WTC11 (cell line): ENCODE results near the gene TTC28. TPM values are rescaled to one million over a fixed set of nuclear protein-coding genes. Genes with fewer than 3 reads are reported as not detected.
"Not testable (repeated sequence)": the region's sequence is repeated elsewhere in the genome, so short reads cannot be mapped to it uniquely, and the experiment has no call there.

Experiments used
- ATAC-seq: fragments of 200-7000 bp; cut with Tn5 transposase; 2 replicates; pipeline ENCODE4 v1.10.0; 2021; ENCODE audit warnings: mild to moderate bottlenecking, moderate library complexity
- Bru-seq: library from RNA; stranded (reverse); fragments of 400-500 nt; gene quantifications from one replicate; lab custom pipeline; 2021; lab: Mats Ljungman, UMichigan
- CTCF ChIA-PET: fragments of 300-600 bp; sonication (Branson Sonifier 250); formaldehyde crosslinking; loops from one replicate; lab custom pipeline; 2021; ENCODE audit warnings: antibody characterized with exemption; lab: Charles Lee
- POLR2A ChIA-PET: fragments of 350-600 bp; sonication (Branson Sonifier 250); formaldehyde crosslinking; loops from one replicate; lab custom pipeline; 2021; ENCODE audit warnings: antibody characterized with exemption; lab: Charles Lee
- DNase-seq: peaks from one replicate; pipeline ENCODE4 v3.0.0; 2021; ENCODE audit warnings: low spot score
- H3K27ac Mint-ChIP-seq: 2 replicates; pipeline ENCODE4 v1.8.0; 2021; ENCODE audit warnings: mixed read lengths
- H3K27me3 Mint-ChIP-seq: 2 replicates; pipeline ENCODE4 v1.8.0; 2021; ENCODE audit warnings: low read depth, mild to moderate bottlenecking, moderate library complexity, mixed read lengths
- H3K36me3 Mint-ChIP-seq: 2 replicates; pipeline ENCODE4 v1.8.0; 2021; ENCODE audit warnings: mixed read lengths
- H3K4me1 Mint-ChIP-seq: 2 replicates; pipeline ENCODE4 v1.8.0; 2022; ENCODE audit warnings: mixed read lengths
- H3K4me3 Mint-ChIP-seq: 2 replicates; pipeline ENCODE4 v1.8.0; 2021; ENCODE audit warnings: mild to moderate bottlenecking, moderate library complexity, mixed read lengths
- H3K9me3 Mint-ChIP-seq: 2 replicates; pipeline ENCODE4 v1.8.0; 2021; ENCODE audit warnings: mixed read lengths
- ATF1 ChIP-seq: sonication (generic); formaldehyde crosslinking; IDR thresholded peaks from 2 replicates; pipeline ENCODE4 v1.8.1; 2023; ENCODE audit warnings: mild to moderate bottlenecking, moderate library complexity, missing genetic modification reagents
- CREM ChIP-seq: sonication (generic); formaldehyde crosslinking; IDR thresholded peaks from 2 replicates; pipeline ENCODE4 v1.8.1; 2022; ENCODE audit warnings: mild to moderate bottlenecking, missing genetic modification reagents, moderate library complexity
- E2F5 ChIP-seq: sonication (generic); formaldehyde crosslinking; IDR thresholded peaks from 2 replicates; pipeline ENCODE4 v1.8.1; 2022; ENCODE audit warnings: mild to moderate bottlenecking, moderate library complexity, missing genetic modification reagents
- ETV6 ChIP-seq: sonication (generic); formaldehyde crosslinking; IDR thresholded peaks from 2 replicates; pipeline ENCODE4 v1.8.1; 2022; ENCODE audit warnings: mild to moderate bottlenecking, missing genetic modification reagents
- FOXK1 ChIP-seq: sonication (generic); formaldehyde crosslinking; IDR thresholded peaks from 2 replicates; pipeline ENCODE4 v1.8.0; 2022; ENCODE audit warnings: mild to moderate bottlenecking, moderate library complexity, missing genetic modification reagents
- FOXP1 ChIP-seq: sonication (generic); formaldehyde crosslinking; IDR thresholded peaks from 2 replicates; pipeline ENCODE4 v1.8.0; 2022; ENCODE audit warnings: missing genetic modification reagents, mild to moderate bottlenecking, moderate library complexity, borderline replicate concordance
- HMGXB4 ChIP-seq: sonication (generic); formaldehyde crosslinking; IDR thresholded peaks from 2 replicates; pipeline ENCODE4 v1.8.1; 2023; ENCODE audit warnings: mild to moderate bottlenecking, moderate library complexity, missing genetic modification reagents
- JUN ChIP-seq: sonication (generic); formaldehyde crosslinking; IDR thresholded peaks from 2 replicates; pipeline ENCODE4 v1.8.0; 2023; ENCODE audit warnings: mild to moderate bottlenecking, missing genetic modification reagents
- MAX ChIP-seq: sonication (generic); formaldehyde crosslinking; IDR thresholded peaks from 2 replicates; pipeline ENCODE4 v1.8.0; 2022; ENCODE audit warnings: mild to moderate bottlenecking, missing genetic modification reagents
- MYBL2 ChIP-seq: sonication (generic); formaldehyde crosslinking; IDR thresholded peaks from 2 replicates; pipeline ENCODE4 v1.8.1; 2023; ENCODE audit warnings: mild to moderate bottlenecking, moderate library complexity, missing genetic modification reagents
- NR3C1 ChIP-seq: sonication (generic); formaldehyde crosslinking; conservative IDR thresholded peaks from 2 replicates; pipeline ENCODE4 v1.8.1; 2023; ENCODE audit warnings: low read depth, mild to moderate bottlenecking, missing genetic modification reagents
- SP1 ChIP-seq: sonication (generic); formaldehyde crosslinking; conservative IDR thresholded peaks from 2 replicates; pipeline ENCODE4 v1.8.1; 2022; ENCODE audit warnings: missing genetic modification reagents
- TEAD1 ChIP-seq: sonication (generic); formaldehyde crosslinking; IDR thresholded peaks from 2 replicates; pipeline ENCODE4 v1.8.0; 2022; ENCODE audit warnings: mild to moderate bottlenecking, missing genetic modification reagents
- USF1 ChIP-seq: sonication (generic); formaldehyde crosslinking; IDR thresholded peaks from 2 replicates; pipeline ENCODE4 v1.8.0; 2022; ENCODE audit warnings: mild to moderate bottlenecking, missing genetic modification reagents
- ZBTB21 ChIP-seq: sonication (generic); formaldehyde crosslinking; IDR thresholded peaks from 2 replicates; pipeline ENCODE4 v1.8.1; 2023; ENCODE audit warnings: mild to moderate bottlenecking, missing genetic modification reagents, borderline replicate concordance
- ZNF138 ChIP-seq: sonication (generic); formaldehyde crosslinking; conservative IDR thresholded peaks from 2 replicates; pipeline ENCODE4 v1.8.1; 2022; ENCODE audit warnings: mild to moderate bottlenecking, moderate library complexity, missing genetic modification reagents
- ZNF416 ChIP-seq: fragments of 250-450 bp; sonication (Bioruptor Pico); IDR thresholded peaks from 2 replicates; pipeline ENCODE4 v1.9.0; 2021; ENCODE audit warnings: mild to moderate bottlenecking, inconsistent platforms
- long read RNA-seq, 3 experiments: library from RNA in 1 of 3; library from capped mRNA in 1 of 3; library from polyadenylated mRNA in 1 of 3; unstranded in 2 of 3; stranded (forward) in 1 of 3; transcript quantifications; one replicate each; pipeline ENCODE4 v2.0.0, GENCODE V29; 2021
- total RNA-seq: library from RNA; stranded (reverse); gene quantifications from 3 replicates; pipeline ENCODE4 v1.2.3, GENCODE V29; 2021
- TF ChIP-seq, protein P1 (sequence below): sonication (generic); formaldehyde crosslinking; IDR thresholded peaks from 2 replicates; pipeline ENCODE4 v1.8.0; 2023; ENCODE audit warnings: mild to moderate bottlenecking, missing genetic modification reagents
- TF ChIP-seq, protein P2 (sequence below): sonication (generic); formaldehyde crosslinking; IDR thresholded peaks from 2 replicates; pipeline ENCODE4 v1.8.1; 2023; ENCODE audit warnings: mild to moderate bottlenecking, missing genetic modification reagents
- TF ChIP-seq, protein P3 (sequence below): sonication (generic); formaldehyde crosslinking; IDR thresholded peaks from 2 replicates; pipeline ENCODE4 v1.8.0; 2022; ENCODE audit warnings: mild to moderate bottlenecking, missing genetic modification reagents
- TF ChIP-seq, protein P4 (sequence below): sonication (generic); formaldehyde crosslinking; IDR thresholded peaks from 2 replicates; pipeline ENCODE4 v1.8.1; 2023; ENCODE audit warnings: mild to moderate bottlenecking, missing genetic modification reagents, moderate library complexity
- TF ChIP-seq, protein P5 (sequence below): sonication (generic); formaldehyde crosslinking; IDR thresholded peaks from 2 replicates; pipeline ENCODE4 v1.8.0; 2022; ENCODE audit warnings: mild to moderate bottlenecking, missing genetic modification reagents

The TTC28 gene
- total RNA-seq = 12.1 to 13.5 TPM (median 13.0 TPM) in 3 replicates
- Bru-seq, nascent RNA = percentile 53 among the genes with signal in this experiment
- long read RNA-seq, experiment 1, full-length matches to known transcripts = 3 of 36 reads
- long read RNA-seq, experiment 1, partial matches to known transcripts = 14 of 36 reads
- long read RNA-seq, experiment 1, other reads (novel, unspliced or antisense) = 19 of 36 reads
- long read RNA-seq, experiment 2, partial matches to known transcripts = 2 of 10 reads
- long read RNA-seq, experiment 2, other reads (novel, unspliced or antisense) = 8 of 10 reads
- long read RNA-seq, experiment 3 = 0 reads

- DNase-seq = peak; percentile 72
- H3K4me1 Mint-ChIP-seq, POLR2A ChIA-PET, H3K36me3 Mint-ChIP-seq, H3K9me3 Mint-ChIP-seq, ATAC-seq: not testable (repeated sequence)
- peak within 1 kb of the TSS; percentile 89 for H3K4me3 Mint-ChIP-seq
- CTCF ChIA-PET = interaction anchor here (0.6 to 1.2 kb wide), 3 partner anchors 75 to 176 kb away, joined by 3 to 4 read pairs (median 3); no protein-coding TSS in a partner anchor
- peak within 1 kb of the TSS; percentile 76; the same call in 1 of the 2 replicates for H3K27ac Mint-ChIP-seq
- H3K27me3 Mint-ChIP-seq = peaks cover 27% of the 10 kb centered on the region
- TF ChIP-seq, protein P1, sequence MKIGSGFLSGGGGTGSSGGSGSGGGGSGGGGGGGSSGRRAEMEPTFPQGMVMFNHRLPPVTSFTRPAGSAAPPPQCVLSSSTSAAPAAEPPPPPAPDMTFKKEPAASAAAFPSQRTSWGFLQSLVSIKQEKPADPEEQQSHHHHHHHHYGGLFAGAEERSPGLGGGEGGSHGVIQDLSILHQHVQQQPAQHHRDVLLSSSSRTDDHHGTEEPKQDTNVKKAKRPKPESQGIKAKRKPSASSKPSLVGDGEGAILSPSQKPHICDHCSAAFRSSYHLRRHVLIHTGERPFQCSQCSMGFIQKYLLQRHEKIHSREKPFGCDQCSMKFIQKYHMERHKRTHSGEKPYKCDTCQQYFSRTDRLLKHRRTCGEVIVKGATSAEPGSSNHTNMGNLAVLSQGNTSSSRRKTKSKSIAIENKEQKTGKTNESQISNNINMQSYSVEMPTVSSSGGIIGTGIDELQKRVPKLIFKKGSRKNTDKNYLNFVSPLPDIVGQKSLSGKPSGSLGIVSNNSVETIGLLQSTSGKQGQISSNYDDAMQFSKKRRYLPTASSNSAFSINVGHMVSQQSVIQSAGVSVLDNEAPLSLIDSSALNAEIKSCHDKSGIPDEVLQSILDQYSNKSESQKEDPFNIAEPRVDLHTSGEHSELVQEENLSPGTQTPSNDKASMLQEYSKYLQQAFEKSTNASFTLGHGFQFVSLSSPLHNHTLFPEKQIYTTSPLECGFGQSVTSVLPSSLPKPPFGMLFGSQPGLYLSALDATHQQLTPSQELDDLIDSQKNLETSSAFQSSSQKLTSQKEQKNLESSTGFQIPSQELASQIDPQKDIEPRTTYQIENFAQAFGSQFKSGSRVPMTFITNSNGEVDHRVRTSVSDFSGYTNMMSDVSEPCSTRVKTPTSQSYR (CRISPR knock-in tag) = 0 out of 2 replicates have a peak, but pooled peaks have one; percentile 52
- TF ChIP-seq ZBTB21 (peak; percentile 29; the same call in 1 of the 2 replicates), ZNF138 (CRISPR knock-in tag) (peak; percentile 70; the same call in 1 of the 2 replicates), ZNF416 (CRISPR knock-in tag) (0 out of 2 replicates have a peak, but pooled peaks have one; percentile 2), NR3C1 (CRISPR knock-in tag) (0 out of 2 replicates have a peak, but pooled peaks have one; percentile 68), ETV6 (CRISPR knock-in tag) (peak; percentile 68; the same call in 1 of the 2 replicates), E2F5 (peak; percentile 60), USF1 (CRISPR knock-in tag) (peak; percentile 46; the same call in 1 of the 2 replicates), CREM (CRISPR knock-in tag) (peak; percentile 53; the same call in 1 of the 2 replicates), JUN (peak; percentile 55; the same call in 1 of the 2 replicates), TEAD1 (0 out of 2 replicates have a peak, but pooled peaks have one; percentile 30), SP1 (CRISPR knock-in tag) (peak; percentile 44), MAX (CRISPR knock-in tag) (peak; percentile 96), HMGXB4 (CRISPR knock-in tag) (peak; percentile 72; the same call in 1 of the 2 replicates), FOXP1 (CRISPR knock-in tag) (peak; percentile 84; the same call in 1 of the 2 replicates), ATF1 (0 out of 2 replicates have a peak, but pooled peaks have one; percentile 40), FOXK1 (CRISPR knock-in tag) (peak; percentile 69), MYBL2 (CRISPR knock-in tag) (peak; percentile 75; the same call in 1 of the 2 replicates)
- TF ChIP-seq, protein P2, sequence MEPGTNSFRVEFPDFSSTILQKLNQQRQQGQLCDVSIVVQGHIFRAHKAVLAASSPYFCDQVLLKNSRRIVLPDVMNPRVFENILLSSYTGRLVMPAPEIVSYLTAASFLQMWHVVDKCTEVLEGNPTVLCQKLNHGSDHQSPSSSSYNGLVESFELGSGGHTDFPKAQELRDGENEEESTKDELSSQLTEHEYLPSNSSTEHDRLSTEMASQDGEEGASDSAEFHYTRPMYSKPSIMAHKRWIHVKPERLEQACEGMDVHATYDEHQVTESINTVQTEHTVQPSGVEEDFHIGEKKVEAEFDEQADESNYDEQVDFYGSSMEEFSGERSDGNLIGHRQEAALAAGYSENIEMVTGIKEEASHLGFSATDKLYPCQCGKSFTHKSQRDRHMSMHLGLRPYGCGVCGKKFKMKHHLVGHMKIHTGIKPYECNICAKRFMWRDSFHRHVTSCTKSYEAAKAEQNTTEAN = 0 out of 2 replicates have a peak, but pooled peaks have one; percentile 38
- TF ChIP-seq, protein P3, sequence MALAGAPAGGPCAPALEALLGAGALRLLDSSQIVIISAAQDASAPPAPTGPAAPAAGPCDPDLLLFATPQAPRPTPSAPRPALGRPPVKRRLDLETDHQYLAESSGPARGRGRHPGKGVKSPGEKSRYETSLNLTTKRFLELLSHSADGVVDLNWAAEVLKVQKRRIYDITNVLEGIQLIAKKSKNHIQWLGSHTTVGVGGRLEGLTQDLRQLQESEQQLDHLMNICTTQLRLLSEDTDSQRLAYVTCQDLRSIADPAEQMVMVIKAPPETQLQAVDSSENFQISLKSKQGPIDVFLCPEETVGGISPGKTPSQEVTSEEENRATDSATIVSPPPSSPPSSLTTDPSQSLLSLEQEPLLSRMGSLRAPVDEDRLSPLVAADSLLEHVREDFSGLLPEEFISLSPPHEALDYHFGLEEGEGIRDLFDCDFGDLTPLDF = 0 out of 2 replicates have a peak, but pooled peaks have one; percentile 42
- TF ChIP-seq, protein P4, sequence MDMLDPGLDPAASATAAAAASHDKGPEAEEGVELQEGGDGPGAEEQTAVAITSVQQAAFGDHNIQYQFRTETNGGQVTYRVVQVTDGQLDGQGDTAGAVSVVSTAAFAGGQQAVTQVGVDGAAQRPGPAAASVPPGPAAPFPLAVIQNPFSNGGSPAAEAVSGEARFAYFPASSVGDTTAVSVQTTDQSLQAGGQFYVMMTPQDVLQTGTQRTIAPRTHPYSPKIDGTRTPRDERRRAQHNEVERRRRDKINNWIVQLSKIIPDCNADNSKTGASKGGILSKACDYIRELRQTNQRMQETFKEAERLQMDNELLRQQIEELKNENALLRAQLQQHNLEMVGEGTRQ = 0 out of 2 replicates have a peak, but pooled peaks have one; percentile 12
- TF ChIP-seq, protein P5, sequence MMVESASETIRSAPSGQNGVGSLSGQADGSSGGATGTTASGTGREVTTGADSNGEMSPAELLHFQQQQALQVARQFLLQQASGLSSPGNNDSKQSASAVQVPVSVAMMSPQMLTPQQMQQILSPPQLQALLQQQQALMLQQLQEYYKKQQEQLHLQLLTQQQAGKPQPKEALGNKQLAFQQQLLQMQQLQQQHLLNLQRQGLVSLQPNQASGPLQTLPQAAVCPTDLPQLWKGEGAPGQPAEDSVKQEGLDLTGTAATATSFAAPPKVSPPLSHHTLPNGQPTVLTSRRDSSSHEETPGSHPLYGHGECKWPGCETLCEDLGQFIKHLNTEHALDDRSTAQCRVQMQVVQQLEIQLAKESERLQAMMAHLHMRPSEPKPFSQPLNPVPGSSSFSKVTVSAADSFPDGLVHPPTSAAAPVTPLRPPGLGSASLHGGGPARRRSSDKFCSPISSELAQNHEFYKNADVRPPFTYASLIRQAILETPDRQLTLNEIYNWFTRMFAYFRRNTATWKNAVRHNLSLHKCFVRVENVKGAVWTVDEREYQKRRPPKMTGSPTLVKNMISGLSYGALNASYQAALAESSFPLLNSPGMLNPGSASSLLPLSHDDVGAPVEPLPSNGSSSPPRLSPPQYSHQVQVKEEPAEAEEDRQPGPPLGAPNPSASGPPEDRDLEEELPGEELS (CRISPR knock-in tag) = peak; percentile 40; the same call in 1 of the 2 replicates
These were observed at the start of gene TTC28 for GRCh38 chr22:28679611-28680287. TSS of gene TTC28 (minus strand) at chr22:28679840. CDS start at chr22:28679723, 117 bp downstream.
